OCI-LY1 (cell line): ENCODE measurements around the gene GRIK2.

Experiments
- H2AFZ ChIP-seq: fragments of 200-600 bp; sonication (generic), shearing (Covaris generic); 2 replicates; pipeline ENCODE4 v1.6.0; 2014; ENCODE audit warnings: antibody characterized with exemption, mild to moderate bottlenecking, low read length
- H3F3A ChIP-seq: fragments of 200-600 bp; sonication (generic), shearing (Covaris generic); 2 replicates; pipeline ENCODE4 v1.6.0; 2014; ENCODE audit warnings: mild to moderate bottlenecking, antibody characterized with exemption, low read length, moderate library complexity; ENCODE audit not compliant: insufficient read depth
- H3K27ac ChIP-seq: fragments of 200-600 bp; sonication (generic); 2 replicates; pipeline ENCODE4 v1.5.1; 2014; ENCODE audit warnings: low read length, mixed run types, mild to moderate bottlenecking, low read depth; ENCODE audit not compliant: poor library complexity, severe bottlenecking
- H3K27me3 ChIP-seq: fragments of 200-600 bp; sonication (generic); 2 replicates; pipeline ENCODE4 v1.6.0; 2014; ENCODE audit warnings: antibody characterized with exemption, mild to moderate bottlenecking, low read length, moderate library complexity; ENCODE audit not compliant: insufficient read depth
- H3K36me3 ChIP-seq: fragments of 200-600 bp; sonication (generic); 2 replicates; pipeline ENCODE4 v1.6.1; 2014; ENCODE audit warnings: mild to moderate bottlenecking, antibody characterized with exemption, low read length, moderate library complexity, mixed read lengths; ENCODE audit not compliant: insufficient read depth
- H3K4me1 ChIP-seq: fragments of 200-600 bp; sonication (generic); 2 replicates; pipeline ENCODE4 v1.5.1; 2014; ENCODE audit warnings: mild to moderate bottlenecking, low read length, moderate library complexity; ENCODE audit not compliant: insufficient read depth, severe bottlenecking
- H3K4me2 ChIP-seq: fragments of 200-600 bp; sonication (generic), shearing (Covaris generic); 2 replicates; pipeline ENCODE4 v1.6.1; 2014; ENCODE audit warnings: low read length
- H3K4me3 ChIP-seq: fragments of 200-600 bp; sonication (generic); 2 replicates; pipeline ENCODE4 v1.5.1; 2014; ENCODE audit warnings: low read length, low read depth, mild to moderate bottlenecking, mixed read lengths; ENCODE audit not compliant: poor library complexity, severe bottlenecking
- H3K79me2 ChIP-seq: fragments of 200-600 bp; shearing (Covaris generic); 2 replicates; pipeline ENCODE4 v1.6.1; 2016; ENCODE audit warnings: mixed run types, low read length, mixed read lengths; ENCODE audit not compliant: insufficient read depth
- H3K9ac ChIP-seq: fragments of 200-600 bp; sonication (generic), shearing (Covaris generic); 2 replicates; pipeline ENCODE4 v1.6.1; 2014; ENCODE audit warnings: mild to moderate bottlenecking, low read length, mixed read lengths
- H3K9me2 ChIP-seq: fragments of 200-600 bp; sonication (generic), shearing (Covaris generic); 2 replicates; pipeline ENCODE4 v1.6.1; 2014; ENCODE audit warnings: low read depth, mild to moderate bottlenecking, low read length, mixed read lengths
- H3K9me3 ChIP-seq: fragments of 200-600 bp; shearing (Covaris generic); 2 replicates; pipeline ENCODE4 v1.6.1; 2014; ENCODE audit warnings: low read length, mixed read lengths
- H4K20me1 ChIP-seq: fragments of 200-600 bp; sonication (generic), shearing (Covaris generic); 2 replicates; pipeline ENCODE4 v1.6.0; 2016; ENCODE audit warnings: mild to moderate bottlenecking, low read length; ENCODE audit not compliant: insufficient read depth
- CTCF ChIP-seq: fragments of 200-600 bp; sonication (generic), shearing (Covaris generic); IDR thresholded peaks from 2 replicates; pipeline ENCODE4 v1.5.1; 2017; ENCODE audit warnings: mild to moderate bottlenecking, antibody characterized with exemption, low read length, moderate library complexity, mixed read lengths
- EZH2 ChIP-seq: fragments of 200-600 bp; sonication (generic), shearing (Covaris generic); IDR thresholded peaks from 2 replicates; pipeline ENCODE4 v1.8.0; 2017; ENCODE audit warnings: borderline replicate concordance, mixed run types, mild to moderate bottlenecking, antibody characterized with exemption, low read length, moderate library complexity, mixed read lengths

GRIK2 gene

GRCh38 chr6:101918471-101918870, 525.0 kb downstream of the GRIK2 start:
- no peaks in the 10 kb centered on the region for H3K36me3 ChIP-seq
- H3K4me3 ChIP-seq = no peak overlapping the region
- no peaks in the 10 kb centered on the region for H3F3A ChIP-seq
- no peak overlapping the region for H3K27ac ChIP-seq
- no peaks in the 10 kb centered on the region for H3K79me2 ChIP-seq
- no peaks in the 10 kb centered on the region for H3K27me3 ChIP-seq
- no peaks in the 10 kb centered on the region for H4K20me1 ChIP-seq
- H3K4me1 ChIP-seq = no peaks in the 10 kb centered on the region
- H3K9me2 ChIP-seq = no peaks in the 10 kb centered on the region
- H3K9me3 ChIP-seq = no peaks in the 10 kb centered on the region
- no peak overlapping the region for H3K9ac ChIP-seq
- TF ChIP-seq CTCF = no peak
- no peak for TF ChIP-seq EZH2
- no peak overlapping the region for H2AFZ ChIP-seq
- H3K4me2 ChIP-seq = no peak overlapping the region

- Histone ChIP-seq H3K4me2 (no peak overlapping the region), H2AFZ (no peak overlapping the region), H3K9me2 (no peaks in the 10 kb centered on the region; the same call in 1 of the 2 replicates), H4K20me1 (no peaks in the 10 kb centered on the region), H3K4me1 (no peaks in the 10 kb centered on the region), H3K27ac (no peak overlapping the region), H3K9ac (no peak overlapping the region), H3K36me3 (no peaks in the 10 kb centered on the region), H3K27me3 (no peaks in the 10 kb centered on the region), H3K4me3 (no peak overlapping the region), H3K9me3 (no peaks in the 10 kb centered on the region), H3F3A (no peaks in the 10 kb centered on the region), H3K79me2 (no peaks in the 10 kb centered on the region)
- no peak for TF ChIP-seq EZH2
- TF ChIP-seq CTCF = no peak
Observed at GRCh38 chr6:101921829-101922450, 528.4 kb downstream of the GRIK2 start.

DNA sequence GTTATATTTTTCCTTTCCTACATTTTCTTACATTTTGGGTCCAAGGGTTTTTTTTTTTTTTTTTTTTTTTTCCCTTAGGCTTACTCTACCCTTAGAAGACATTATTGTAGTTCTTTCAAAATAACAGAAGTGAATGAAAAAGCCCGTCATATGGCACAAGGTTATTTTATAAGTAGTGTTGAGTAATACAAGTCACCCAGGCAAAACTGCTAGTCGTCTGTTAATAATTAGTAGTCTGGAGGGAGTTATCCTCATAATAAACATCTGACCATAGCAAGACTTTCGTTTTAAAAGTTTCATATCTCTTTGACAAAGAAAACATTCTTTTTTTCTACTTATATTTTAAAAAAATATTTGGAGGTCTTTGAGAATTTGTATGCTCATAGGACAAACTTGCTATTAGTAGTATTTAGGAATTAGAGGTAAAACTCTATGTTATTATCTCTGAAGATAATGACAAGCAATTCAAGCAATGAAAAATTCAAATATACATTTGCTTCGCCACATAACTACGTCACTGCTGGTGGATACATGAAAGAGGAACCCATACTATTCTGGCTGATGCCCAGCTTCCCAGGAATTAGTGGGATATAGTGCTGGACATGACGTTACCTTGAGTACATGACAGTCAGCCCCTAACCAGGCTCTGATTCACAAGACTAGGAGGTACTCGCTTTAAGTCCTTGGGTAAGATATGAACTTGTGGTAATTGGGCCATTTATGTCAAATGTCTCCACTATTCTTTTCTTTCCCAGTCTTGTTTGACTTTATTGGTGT, 532.8 kb downstream of the GRIK2 start:
- Histone ChIP-seq H3K27ac (no peak overlapping the region), H2AFZ (no peak overlapping the region), H3K9ac (no peak overlapping the region), H3K4me2 (no peak overlapping the region), H3F3A (no peaks in the 10 kb centered on the region), H3K4me3 (no peak overlapping the region), H3K9me3 (no peaks in the 10 kb centered on the region), H3K9me2 (no peaks in the 10 kb centered on the region; the same call in 1 of the 2 replicates), H3K79me2 (no peaks in the 10 kb centered on the region), H4K20me1 (no peaks in the 10 kb centered on the region), H3K27me3 (no peaks in the 10 kb centered on the region), H3K4me1 (no peaks in the 10 kb centered on the region), H3K36me3 (no peaks in the 10 kb centered on the region)
- no peak for TF ChIP-seq CTCF
- TF ChIP-seq EZH2 = no peak
